Measurements from ENCODE around the gene WNT9B.

The WNT9B gene

GRCh38 chr17:46859996-46860395, 8.6 kb downstream of the WNT9B start:
- no peak for DNase-seq

DNA sequence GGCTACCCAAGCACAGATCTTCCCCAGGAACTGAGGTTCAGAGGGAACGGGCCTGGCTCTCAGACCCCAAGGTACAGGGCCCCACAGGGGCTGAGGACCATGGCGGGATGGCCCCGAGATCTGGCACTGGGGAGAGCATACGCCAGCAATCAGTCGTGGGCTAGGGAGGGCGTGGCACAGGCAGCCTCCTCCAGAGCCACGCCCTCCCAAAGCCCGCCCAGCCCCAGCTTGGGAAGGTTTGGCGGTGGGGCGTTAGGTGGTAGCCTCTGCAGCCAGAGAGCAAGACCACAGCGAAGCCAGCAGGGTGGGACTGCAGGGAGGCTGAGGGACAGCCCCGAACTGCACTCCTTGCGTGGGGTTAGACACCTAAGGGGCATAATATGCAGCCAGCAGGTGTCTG, 11.6 kb downstream of the WNT9B start:
- no peak for DNase-seq

GRCh38 chr17:46863383-46864121, 12.2 kb downstream of the WNT9B start:
- no peak for DNase-seq

- no peak for DNase-seq
Observed at GRCh38 chr17:46865100-46865499, 13.7 kb downstream of the WNT9B start.

DNA sequence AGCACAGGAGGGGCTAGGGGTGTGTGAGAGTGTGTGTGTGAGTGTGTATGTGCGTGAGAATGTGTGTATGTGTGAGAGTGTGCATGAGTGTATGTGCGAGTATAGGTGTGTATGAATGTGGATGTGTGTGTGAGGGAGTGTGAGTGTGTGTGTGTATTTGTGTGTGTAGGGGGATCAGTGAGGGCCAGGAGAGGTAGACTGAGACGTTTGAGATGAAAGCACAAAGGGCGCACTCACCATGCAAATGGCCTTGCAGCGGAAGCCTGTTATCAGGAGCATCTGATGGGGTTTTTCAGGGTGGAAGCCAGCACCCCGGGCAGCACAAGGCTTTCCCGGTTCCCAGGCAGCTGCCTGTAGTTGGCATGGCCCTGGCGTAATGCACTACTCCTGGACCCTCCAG, 14.9 kb downstream of the WNT9B start:
- no peak for DNase-seq

GRCh38 chr17:46866747-46867146, 15.4 kb downstream of the WNT9B start:
- no peak for DNase-seq

DNA sequence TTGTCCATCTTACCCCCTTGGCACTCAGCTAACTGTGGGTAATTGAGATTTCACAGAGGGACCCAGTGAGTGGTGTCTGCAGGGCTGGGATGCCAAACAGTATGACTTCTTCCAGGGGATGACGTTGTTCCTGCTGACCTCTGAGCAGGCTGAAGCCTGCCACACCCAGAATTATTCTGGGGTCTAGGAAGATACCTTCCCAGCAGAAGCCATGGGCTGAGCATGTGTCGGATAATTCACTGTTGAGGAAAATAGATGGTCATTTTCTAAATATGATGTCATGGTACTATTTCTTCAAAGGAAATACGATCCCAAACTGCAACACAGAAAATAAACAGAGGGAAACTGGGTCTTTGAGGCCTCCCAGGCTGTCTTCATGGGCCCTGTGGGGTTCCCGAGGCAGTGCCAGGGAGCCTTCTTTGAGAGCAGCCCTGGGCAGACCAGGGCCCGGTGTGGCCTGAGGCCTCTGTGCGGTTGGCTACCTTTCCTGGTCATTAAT, 17.4 kb downstream of the WNT9B start:
- no peak for DNase-seq

- DNase-seq, result no peak
Observed at GRCh38 chr17:46869296-46869695, 17.9 kb downstream of the WNT9B start.

DNA sequence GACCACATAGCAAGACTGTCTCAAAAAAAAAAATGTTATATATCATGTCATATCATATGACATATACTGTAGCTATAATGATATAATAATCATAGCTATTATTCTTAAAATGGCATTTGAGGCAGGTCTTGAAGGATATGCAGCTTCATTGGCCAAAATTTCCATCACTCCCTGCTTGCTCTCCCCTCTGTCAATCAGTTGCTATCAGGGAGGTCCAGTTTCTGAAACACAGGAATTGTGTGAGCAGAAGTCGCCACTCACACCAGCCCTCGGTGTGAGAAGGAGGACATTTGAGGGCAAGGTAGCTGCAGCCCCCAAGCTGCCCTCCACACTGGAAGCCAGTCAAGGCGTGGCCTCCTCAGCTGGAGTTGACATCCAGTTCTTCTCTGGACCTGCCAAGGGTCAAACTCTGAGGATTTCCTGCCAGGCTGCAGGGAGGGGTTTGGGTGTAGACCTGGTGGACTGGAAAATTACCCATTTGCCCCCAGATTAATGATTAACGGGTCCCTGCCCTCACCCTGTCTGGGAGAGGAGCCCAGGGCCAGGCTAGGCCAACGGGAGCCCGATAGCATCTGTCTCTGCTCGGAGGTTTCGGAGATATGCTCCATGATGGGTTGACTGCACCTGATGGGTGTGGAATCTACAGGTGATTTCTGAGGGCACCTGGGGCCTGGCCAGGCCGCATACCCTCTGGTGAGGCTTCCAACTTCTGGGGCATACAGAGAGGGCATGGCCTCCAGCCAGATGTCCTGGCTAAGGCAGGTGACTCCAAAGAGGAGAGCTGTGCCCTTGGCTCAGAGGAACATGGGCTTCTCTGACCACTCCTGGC, 18.8 kb downstream of the WNT9B start:
- DNase-seq, result no peak

- DNase-seq, result no peak
Observed at GRCh38 chr17:46872421-46872820, 21.0 kb downstream of the WNT9B start.

DNA sequence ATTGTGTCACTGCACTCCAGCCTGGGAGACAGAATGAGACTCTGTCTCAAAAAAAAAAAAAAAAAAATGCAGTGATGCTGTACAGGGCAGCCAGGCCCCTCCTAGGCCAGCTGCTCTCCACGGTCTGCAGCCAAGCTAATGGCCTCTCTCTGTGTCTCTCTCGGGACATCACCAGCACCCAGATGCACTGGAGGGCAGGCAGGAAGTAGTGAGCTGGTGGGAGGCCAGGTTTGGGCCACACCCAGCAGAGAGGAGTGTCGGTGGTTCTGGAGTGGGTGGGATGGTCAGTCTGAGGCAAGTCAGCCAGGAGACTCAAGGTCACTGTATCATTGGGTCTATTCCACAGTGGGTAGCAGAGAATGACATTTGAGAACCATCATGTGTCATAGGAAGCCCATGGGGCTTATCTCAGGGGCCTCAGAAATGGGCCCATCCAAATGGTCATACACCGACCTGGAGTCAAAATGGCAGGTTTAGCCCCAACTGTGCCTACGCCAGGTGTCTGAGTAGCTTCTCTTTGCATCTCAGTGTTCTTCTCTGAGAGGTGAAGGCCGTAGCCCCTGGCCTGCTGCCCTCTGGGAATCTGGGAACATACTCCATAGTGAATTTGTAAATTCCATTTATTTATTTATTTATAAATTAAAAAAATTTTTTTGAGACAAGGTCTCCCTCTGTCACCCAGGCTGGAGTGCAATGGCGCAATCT, 22.7 kb downstream of the WNT9B start:
- no peak for DNase-seq

DNA sequence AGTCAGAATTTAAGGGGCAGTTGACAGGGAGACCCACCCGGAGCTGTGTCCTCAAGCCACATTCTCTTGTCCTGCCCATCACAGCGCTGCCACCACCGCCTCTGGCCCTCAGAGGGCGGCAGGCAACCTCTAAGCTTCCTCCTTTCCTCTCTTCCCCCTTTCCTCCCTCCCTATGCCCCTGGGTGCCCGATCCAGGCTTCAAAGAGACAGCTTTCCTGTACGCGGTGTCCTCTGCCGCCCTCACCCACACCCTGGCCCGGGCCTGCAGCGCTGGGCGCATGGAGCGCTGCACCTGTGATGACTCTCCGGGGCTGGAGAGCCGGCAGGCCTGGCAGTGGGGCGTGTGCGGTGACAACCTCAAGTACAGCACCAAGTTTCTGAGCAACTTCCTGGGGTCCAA, 23.5 kb downstream of the WNT9B start:
- no peak for DNase-seq

DNA sequence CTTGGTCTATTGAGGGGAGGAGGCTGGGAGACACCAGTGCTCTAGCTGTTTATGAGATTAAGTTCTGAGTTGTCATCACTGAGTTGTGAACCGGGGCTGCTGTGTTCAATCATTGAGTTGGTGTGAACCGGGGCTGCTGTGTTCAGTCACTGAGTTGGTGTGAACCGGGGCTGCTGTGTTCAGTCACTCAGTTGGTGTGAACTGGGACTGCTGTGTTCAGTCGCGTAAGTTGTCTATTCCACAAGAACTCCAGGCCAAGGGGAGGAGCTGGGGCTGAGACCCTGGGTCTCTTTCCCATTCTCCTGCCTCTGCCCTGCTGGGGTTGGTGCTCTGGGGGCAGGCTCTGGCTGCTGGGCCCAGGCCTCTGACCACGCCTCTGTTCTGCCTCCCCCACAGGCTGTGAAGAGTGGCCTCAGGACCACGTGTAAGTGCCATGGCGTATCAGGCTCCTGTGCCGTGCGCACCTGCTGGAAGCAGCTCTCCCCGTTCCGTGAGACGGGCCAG, 24.5 kb downstream of the WNT9B start:
- no peak for DNase-seq

DNA sequence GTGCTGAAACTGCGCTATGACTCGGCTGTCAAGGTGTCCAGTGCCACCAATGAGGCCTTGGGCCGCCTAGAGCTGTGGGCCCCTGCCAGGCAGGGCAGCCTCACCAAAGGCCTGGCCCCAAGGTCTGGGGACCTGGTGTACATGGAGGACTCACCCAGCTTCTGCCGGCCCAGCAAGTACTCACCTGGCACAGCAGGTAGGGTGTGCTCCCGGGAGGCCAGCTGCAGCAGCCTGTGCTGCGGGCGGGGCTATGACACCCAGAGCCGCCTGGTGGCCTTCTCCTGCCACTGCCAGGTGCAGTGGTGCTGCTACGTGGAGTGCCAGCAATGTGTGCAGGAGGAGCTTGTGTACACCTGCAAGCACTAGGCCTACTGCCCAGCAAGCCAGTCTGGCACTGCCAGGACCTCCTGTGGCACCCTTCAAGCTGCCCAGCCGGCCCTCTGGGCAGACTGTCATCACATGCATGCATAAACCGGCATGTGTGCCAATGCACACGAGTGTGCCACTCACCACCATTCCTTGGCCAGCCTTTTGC, 25.0 kb downstream of the WNT9B start:
- DNase-seq, result no peak

DNA sequence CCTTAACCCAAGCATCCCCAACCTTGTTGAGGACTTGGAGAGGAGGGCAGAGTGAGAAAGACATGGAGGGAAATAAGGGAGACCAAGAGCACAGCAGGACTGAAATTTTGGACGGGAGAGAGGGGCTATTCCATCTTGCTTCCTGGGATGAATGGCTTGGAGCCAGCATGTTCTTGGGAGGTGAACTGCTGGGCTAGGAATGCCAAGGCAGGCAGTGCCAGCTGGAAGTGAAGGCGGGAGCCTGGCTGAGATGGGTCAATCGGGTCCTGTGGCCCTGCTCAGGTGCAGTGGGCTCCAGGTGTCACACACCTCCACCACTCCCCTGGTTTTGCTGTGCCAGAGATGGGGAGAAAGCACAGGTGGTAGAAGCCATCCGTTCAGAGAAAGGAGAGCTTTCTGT, 25.5 kb downstream of the WNT9B start:
- no peak for DNase-seq

- no peak for DNase-seq
Observed at GRCh38 chr17:46877466-46877865, 26.1 kb downstream of the WNT9B start.

DNA sequence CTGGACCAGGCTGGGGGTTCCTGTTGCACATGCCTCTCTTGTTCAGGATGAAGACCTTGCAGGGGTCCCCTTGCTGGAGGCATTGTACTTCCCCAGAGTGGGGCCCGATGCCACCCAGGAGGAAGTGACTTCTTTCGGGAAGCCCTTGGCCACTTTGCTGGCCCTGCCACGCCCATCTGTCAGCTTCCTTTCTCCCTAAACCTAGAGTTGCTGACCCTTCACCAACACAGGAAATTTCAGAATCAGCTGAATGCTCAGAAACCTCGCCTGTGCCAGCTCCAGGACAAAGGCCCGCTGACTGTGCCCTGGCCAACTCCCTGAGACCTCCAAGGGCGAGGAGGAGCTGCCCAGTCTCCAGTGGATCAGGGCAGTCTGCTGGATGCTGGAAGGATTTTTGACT, 26.7 kb downstream of the WNT9B start:
- DNase-seq, result no peak

GRCh38 chr17:46879101-46879500, 27.7 kb downstream of the WNT9B start:
- DNase-seq, result no peak

GRCh38 chr17:46881015-46881414, 29.6 kb downstream of the WNT9B start:
- DNase-seq, result no peak

DNA sequence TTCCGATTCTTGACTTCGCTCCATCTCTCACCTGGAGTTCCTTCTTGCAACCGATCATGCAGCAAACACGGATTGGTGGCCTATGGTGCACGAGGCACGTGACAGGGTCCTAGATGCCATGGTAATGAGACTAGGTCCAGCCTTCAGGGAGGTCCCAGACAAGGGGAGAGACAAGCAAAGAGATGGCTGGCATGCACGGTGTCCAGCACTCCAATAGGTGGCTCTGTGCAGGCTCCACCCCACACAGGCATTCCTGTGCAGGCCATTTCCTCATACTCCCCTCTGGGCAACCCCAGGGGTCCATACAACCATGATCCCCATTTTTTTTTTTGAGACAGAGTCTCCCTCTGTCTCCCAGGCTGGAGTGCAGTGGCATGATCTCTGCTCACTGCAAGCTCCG, 31.3 kb downstream of the WNT9B start:
- no peak for DNase-seq

DNA sequence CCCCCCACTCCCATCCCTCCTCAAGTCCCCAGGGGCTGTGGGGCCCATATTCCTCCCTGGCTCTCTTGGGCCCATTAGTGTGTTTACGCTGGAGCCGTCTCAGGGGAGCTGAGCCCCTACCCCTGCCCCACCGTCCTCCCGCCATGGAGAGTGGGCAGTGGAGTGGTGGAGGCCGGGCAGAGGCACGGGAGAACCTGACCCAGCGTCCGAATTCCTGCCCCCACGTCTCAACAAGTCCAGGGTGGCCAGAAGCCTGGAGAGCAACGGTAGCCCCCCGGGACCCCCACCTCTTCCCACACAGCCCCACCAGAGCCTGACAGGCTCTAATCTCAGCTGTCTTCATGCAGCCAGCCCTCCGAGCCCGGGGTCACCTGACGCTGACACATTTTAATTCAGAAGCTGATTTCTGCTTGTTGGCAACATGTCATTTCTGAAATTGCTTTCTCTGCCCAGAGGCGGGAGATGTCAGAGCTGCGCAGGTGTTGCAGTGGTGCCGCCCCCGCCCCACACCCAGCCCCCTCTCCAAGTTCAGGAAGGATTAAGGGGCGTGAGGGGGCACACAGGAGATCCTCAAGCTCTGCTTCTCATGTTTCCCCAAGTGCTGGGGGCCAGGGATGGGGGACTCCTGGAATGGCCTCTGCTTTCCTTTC, 32.6 kb downstream of the WNT9B start:
- no peak for DNase-seq

GRCh38 chr17:46884552-46884951, 33.2 kb downstream of the WNT9B start:
- DNase-seq, result no peak

Data from NCI-H1436 treated with DMSO at 0.1 percent for 48 hours (cell line).